DND-41 (cell line): ENCODE data around the gene RAD51B.

Source experiments
- EZH2 ChIP-seq: IDR thresholded peaks from 3 replicates; pipeline ENCODE4 v1.6.1; 2012; ENCODE audit warnings: borderline replicate concordance, low read depth, mild to moderate bottlenecking, moderate library complexity, low read length, inconsistent platforms; ENCODE audit not compliant: severe bottlenecking
- TF ChIP-seq, protein P1 (sequence below): IDR thresholded peaks from 2 replicates; pipeline ENCODE4 v1.5.1; 2012; ENCODE audit warnings: borderline replicate concordance, low read length, moderate library complexity, mild to moderate bottlenecking; ENCODE audit not compliant: poor library complexity, severe bottlenecking; ENCODE audit errors: extremely low read depth

DNA sequence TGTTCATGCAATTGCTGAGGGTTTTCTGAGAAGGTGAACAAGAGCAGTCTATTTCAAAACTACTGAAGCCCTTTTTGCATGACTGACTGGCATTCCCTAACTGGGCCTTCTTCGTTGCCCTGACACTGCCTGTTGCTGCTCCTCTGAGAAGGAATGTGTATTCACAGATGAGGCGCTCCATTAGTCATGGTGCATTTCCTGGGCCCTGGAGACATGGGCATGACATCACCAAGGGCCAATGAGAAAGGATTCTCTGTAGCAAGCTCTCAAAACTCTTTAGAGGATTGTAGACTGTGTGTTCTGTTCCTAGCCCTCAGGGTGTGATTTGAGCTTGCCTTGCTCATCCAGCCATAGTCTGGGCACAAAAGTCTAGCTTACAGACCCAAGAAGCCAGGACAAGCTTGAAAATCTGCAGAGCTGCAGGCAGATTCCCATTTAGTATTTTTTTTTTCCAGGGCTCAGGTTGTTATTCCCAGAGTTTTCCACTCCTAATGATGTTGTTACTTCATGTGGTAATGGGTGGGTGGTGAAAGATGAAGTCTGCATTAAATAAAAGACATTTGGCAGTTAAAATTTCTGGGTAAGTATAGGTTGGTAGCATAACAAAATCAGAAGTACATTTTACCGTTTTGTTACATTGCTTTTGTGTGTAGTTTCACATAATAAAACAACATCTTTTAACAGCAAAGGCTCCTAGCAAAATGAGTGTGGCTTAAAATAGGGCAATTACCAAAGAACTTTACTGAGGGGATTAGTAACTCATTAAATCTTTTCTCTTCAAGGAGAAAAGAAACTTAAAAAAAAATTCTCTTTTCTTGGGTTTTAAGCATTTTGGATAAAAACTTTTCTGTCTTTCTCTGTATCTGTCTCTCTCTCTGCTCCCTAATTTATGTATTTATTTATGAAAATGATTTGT lies 318.4 kb downstream of the RAD51B start:
- TF ChIP-seq, protein P1, sequence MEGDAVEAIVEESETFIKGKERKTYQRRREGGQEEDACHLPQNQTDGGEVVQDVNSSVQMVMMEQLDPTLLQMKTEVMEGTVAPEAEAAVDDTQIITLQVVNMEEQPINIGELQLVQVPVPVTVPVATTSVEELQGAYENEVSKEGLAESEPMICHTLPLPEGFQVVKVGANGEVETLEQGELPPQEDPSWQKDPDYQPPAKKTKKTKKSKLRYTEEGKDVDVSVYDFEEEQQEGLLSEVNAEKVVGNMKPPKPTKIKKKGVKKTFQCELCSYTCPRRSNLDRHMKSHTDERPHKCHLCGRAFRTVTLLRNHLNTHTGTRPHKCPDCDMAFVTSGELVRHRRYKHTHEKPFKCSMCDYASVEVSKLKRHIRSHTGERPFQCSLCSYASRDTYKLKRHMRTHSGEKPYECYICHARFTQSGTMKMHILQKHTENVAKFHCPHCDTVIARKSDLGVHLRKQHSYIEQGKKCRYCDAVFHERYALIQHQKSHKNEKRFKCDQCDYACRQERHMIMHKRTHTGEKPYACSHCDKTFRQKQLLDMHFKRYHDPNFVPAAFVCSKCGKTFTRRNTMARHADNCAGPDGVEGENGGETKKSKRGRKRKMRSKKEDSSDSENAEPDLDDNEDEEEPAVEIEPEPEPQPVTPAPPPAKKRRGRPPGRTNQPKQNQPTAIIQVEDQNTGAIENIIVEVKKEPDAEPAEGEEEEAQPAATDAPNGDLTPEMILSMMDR: no peak
- no peak for TF ChIP-seq EZH2
